C1 segment of cervical spinal cord (tissue), 14 donors: Measurements from ENCODE around the gene NUP214.
"Not testable (repeated sequence)": the region's sequence is repeated elsewhere in the genome, so short reads cannot be mapped to it uniquely, and the experiment has no call there.

Experiments
- DNase-seq, 14 donors: peaks; one replicate each; lab custom pipeline; 2025; lab: John Stamatoyannopoulos, UW

The NUP214 gene

DNA sequence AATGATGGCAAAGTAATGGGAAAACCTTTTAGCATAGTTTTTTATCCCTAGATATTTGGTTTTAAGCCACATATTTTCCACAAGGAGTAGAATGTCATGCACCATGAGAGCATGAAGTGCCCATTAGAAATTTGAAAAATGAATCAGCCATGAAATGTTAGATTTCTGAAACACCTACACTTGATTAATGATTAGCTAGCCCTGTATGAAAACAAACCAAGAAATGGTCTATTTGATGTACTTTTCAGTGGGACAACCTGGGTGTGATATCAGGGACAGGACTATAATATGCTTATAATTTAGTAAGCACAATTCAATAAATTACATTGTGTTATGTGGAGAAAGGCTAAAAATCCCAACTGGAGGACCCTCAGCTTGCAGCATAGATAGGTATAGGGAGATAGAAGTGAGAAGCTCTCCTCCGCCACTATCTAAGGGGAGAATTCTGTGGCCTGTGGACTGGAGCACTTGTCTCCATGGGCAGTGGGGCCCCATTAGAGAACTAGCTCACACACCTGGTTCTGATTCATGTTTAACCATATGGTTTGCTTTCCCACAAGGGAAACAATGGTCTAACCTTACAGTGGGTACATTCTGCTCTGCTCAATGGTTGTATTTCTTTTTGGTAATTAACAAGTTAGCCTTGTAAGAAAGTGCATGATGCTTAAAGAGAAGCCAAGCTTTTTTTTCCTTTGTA, 35.2 kb downstream of the NUP214 start:
- DNase-seq = no peak

GRCh38 chr9:131161585-131161984, 36.2 kb downstream of the NUP214 start:
- DNase-seq = no peak

DNA sequence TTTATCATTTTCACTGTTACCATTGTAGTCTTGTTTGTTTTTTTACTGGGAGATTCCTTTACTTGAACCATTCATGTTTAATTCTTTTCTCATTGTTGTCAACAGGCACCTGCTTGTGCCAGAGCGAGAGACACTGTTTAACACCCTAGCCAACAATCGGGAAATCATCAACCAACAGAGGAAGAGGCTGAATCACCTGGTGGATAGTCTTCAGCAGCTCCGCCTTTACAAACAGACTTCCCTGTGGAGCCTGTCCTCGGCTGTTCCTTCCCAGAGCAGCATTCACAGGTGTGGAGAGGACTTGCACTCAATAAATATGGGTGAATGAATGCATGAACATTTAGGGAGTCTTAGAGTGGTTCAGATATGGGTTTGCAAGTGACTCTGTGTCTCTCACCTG, 37.5 kb downstream of the NUP214 start:
- no peak for DNase-seq

DNA sequence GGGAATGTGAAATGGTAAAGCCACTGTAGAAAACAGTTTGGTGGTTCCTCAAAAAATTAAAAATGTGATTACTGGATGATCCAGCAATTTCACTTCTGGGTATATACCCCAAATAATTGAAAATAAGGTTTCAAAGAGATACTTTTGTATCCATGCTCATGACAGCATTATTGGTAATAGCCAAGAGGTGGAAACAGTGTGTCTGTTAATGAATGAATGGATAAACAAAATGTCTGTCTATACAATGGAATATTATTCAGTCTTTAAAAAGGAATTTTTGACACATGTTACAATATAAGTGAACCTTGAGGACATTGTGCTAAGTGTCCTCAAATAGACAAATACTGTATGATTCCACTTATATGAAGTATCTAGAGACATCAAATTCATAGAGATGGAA, 40.1 kb downstream of the NUP214 start:
- DNase-seq = no peak

- DNase-seq = no peak
These were observed 41.8 kb downstream of the NUP214 start for GRCh38 chr9:131167146-131167692.

DNA sequence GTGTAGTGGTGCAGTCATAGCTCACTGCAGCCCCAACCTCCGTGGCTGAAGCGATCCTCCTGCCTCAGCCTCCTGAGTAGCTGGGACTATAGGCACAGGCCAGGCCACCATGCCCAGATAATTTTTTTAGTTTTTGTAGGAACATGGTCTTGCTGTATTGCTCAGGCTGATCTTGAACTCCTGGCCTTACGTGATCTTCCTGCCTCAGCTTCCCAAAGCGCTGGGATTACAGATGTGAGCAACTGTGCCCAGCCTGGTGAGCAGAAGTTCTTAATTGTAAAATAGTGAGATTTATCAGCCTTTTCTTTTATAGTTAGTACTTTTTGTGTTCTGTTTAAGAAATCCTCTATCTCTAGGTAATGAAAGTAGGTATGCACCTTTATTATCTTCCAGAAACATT, 42.5 kb downstream of the NUP214 start:
- no peak for DNase-seq

GRCh38 chr9:131169563-131170240, 44.3 kb downstream of the NUP214 start:
- DNase-seq = no peak

DNA sequence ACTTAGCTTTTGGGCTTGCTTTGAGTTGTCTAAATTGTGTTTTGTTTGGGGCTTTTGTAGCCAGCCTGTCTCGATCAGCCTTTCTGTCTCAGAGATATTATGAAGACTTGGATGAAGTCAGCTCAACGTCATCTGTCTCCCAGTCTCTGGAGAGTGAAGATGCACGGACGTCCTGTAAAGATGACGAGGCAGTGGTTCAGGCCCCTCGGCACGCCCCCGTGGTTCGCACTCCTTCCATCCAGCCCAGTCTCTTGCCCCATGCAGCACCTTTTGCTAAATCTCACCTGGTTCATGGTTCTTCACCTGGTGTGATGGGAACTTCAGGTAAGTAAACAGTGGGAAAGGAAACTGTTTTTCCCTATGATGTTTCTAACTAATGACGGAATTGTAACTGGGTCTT, 48.6 kb downstream of the NUP214 start:
- no peak for DNase-seq

- no peak for DNase-seq
These were observed 49.4 kb downstream of the NUP214 start for GRCh38 chr9:131174681-131175239.

GRCh38 chr9:131177898-131178297, 52.5 kb downstream of the NUP214 start:
- no peak for DNase-seq

GRCh38 chr9:131178382-131178781, 53.0 kb downstream of the NUP214 start:
- DNase-seq = peak in 10 of 14 donors; percentile 2 to 54 (median 29)

GRCh38 chr9:131178926-131179325, 53.5 kb downstream of the NUP214 start:
- DNase-seq = no peak

- peak in 1 of 14 donors; percentile 3 for DNase-seq
These were observed 54.3 kb downstream of the NUP214 start for GRCh38 chr9:131179561-131180219.

DNA sequence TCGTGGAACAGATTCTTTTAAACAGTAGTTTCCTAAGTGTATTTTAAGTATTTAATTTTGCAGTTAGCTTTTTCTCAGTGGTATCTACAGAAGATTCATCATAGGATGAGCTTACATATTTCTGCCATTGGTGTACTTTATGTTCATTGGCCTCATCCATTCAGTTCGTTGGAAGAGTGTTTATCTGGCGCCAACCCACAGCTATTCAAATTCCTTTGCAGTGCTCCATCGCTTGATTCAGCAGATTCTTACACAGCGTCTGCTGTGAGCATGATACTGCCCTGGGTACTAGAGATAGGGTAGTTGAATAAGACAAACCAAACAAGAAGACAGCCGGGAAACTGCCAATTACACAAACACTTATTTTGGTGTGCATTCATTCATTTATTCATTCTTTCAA, 55.1 kb downstream of the NUP214 start:
- no peak for DNase-seq

GRCh38 chr9:131181091-131181681, 55.8 kb downstream of the NUP214 start:
- DNase-seq = no peak

- no peak for DNase-seq
These were observed 60.5 kb downstream of the NUP214 start for GRCh38 chr9:131185924-131186323.

- no peak for DNase-seq
These were observed 61.2 kb downstream of the NUP214 start for GRCh38 chr9:131186622-131187021.

DNA sequence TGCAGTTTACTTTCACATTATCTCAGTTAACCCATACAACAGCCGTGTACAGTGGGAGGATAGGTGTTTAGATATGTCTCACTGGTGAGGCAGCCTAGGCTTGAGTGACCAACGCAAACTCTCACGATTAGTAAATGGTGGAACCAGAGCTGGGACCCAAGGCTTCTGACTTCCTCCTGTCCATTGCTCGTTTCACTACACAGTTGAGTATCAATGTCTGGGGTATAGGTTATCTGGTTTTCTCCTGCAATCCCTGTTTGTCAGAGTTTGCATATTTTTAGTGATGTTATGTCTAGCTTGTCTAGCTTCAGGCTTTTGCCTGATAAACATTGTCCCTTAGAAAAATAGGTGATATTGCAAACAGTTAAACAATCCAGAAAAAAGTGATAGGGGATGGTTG, 62.6 kb downstream of the NUP214 start:
- DNase-seq = no peak

DNA sequence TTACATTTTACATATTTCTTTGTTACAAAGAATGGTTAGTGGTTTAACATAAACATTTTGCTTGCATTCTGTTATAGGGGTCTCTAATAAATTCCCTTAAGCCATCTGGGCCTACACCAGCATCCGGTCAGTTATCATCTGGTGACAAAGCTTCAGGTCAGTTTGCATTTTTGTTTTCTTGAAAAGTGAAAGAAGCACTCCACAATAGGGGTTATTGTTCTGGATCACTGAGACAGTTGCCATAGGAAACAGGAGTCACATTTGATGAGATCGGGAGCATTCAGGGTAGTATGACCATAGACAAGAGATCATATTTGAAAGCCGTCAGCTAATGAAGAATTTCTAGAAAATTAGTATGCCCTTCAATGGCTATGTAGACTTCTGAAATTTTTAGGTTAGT, 63.6 kb downstream of the NUP214 start:
- no peak for DNase-seq

GRCh38 chr9:131190191-131190590, 64.8 kb downstream of the NUP214 start:
- no peak for DNase-seq

DNA sequence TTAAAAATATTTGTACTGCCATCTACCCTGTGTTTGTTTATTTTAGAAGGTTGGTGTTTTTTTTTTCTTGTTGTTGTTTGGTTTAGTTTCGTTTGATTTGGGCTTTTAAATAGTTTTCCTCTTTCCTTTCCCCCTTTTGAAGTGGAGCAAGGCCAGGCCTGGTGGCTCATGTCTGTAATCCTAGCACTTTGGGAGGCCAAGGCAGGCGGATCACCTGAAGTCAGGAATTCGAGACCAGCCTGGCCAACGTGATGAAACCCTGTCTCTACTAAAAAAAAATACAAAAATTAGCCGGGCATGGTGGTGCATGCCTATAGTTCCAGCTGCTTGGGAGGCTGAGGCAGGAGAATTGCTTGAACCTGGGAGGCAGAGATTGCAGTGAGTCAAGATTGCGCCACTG, 65.6 kb downstream of the NUP214 start:
- not testable (repeated sequence) for DNase-seq

- no peak for DNase-seq
These were observed 66.5 kb downstream of the NUP214 start for GRCh38 chr9:131191857-131192256.
